HCT116 (cell line): ENCODE data around the gene SOWAHB. TPM values are rescaled to one million over a fixed set of nuclear protein-coding genes. Genes with fewer than 3 reads are reported as not detected.

Source experiments
- ATAC-seq: fragments of 200-7000 bp; cut with Tn5 transposase; 2 replicates; pipeline ENCODE4 v1.9.1; 2020; ENCODE audit warnings: mild to moderate bottlenecking, moderate library complexity
- BruUV-seq: library from RNA; stranded (reverse); fragments of 400-500 nt; replicated peaks from 2 replicates; lab custom pipeline; 2021; lab: Mats Ljungman, UMichigan
- CTCF ChIA-PET: fragments of 300-600 bp; sonication (Branson Sonifier 250); formaldehyde crosslinking; loops from one replicate; lab custom pipeline; 2021; ENCODE audit warnings: antibody characterized with exemption; lab: Charles Lee
- POLR2A ChIA-PET: fragments of 300-600, 350-600 bp; sonication (Branson Sonifier 250); formaldehyde crosslinking; loops from one replicate; lab custom pipeline; 2021; ENCODE audit warnings: antibody characterized with exemption; lab: Charles Lee
- RAD21 ChIA-PET, 2 experiments: fragments of 300-600 bp; sonication (Branson Sonifier 250); formaldehyde crosslinking; loops; one replicate each; lab custom pipeline; 2023; ENCODE audit warnings: low total read pairs in 2 of 2; ENCODE audit not compliant: uncharacterized antibody in 2 of 2, unreplicated experiment in 2 of 2, low non-redundant PET in 1 of 2; lab: Charles Lee
- DNase-seq: peaks from one replicate; pipeline ENCODE4 v3.0.0-alpha.2; 2010; ENCODE audit warnings: low read depth, low spot score
- H2AFZ ChIP-seq: fragments of 200-600 bp; shearing (Covaris generic), sonication (generic); 2 replicates; pipeline ENCODE4 v1.6.1; 2017; ENCODE audit warnings: low read depth, mixed run types, mixed read lengths, antibody characterized with exemption, low read length; ENCODE audit not compliant: poor library complexity, severe bottlenecking
- H3K27ac ChIP-seq: 2 replicates; pipeline ENCODE4 v1.5.1; 2012; ENCODE audit warnings: low read depth, low read length
- H3K27me3 ChIP-seq: fragments of 200-600 bp; sonication (generic); 2 replicates; pipeline ENCODE4 v1.6.1; 2016; ENCODE audit warnings: mixed run types, low read length, mixed read lengths; ENCODE audit not compliant: insufficient read depth
- H3K36me3 ChIP-seq, 2 experiments: fragments of 200-500 bp in 1 of 2; fragments of 200-600 bp in 1 of 2; sonication (Bioruptor generic) in 1 of 2; sonication (generic) in 1 of 2; 2 replicates each; pipeline versions ENCODE4 v1.5.1 to v1.6.1; 2014 to 2016; ENCODE audit warnings: low read length in 2 of 2, inconsistent platforms in 1 of 2, mixed read lengths in 1 of 2, mixed run types in 1 of 2; ENCODE audit not compliant: insufficient read depth in 2 of 2, control insufficient read depth in 1 of 2
- H3K4me1 ChIP-seq, 2 experiments: fragments of 200-600 bp in 1 of 2; sonication (generic) in 1 of 2; 2 replicates each; pipeline versions ENCODE4 v1.5.1 to v1.6.1; 2012 to 2017; ENCODE audit warnings: low read length in 2 of 2, inconsistent platforms in 1 of 2, mild to moderate bottlenecking in 1 of 2, mixed read lengths in 1 of 2, mixed run types in 1 of 2, moderate library complexity in 1 of 2; ENCODE audit not compliant: insufficient read depth in 2 of 2, control insufficient read depth in 1 of 2
- H3K4me2 ChIP-seq: fragments of 200-600 bp; sonication (generic); 2 replicates; pipeline ENCODE4 v1.6.1; 2017; ENCODE audit warnings: mixed run types, low read length, mixed read lengths
- H3K4me3 ChIP-seq, 2 experiments: fragments of 200-600 bp in 1 of 2; sonication (generic) in 1 of 2; replicated peaks in 1 of 2; 2 replicates each; pipeline ENCODE4 v1.5.1; 2011 to 2016; ENCODE audit warnings: low read length in 2 of 2, control low read depth in 1 of 2, low read depth in 1 of 2, mild to moderate bottlenecking in 1 of 2, mixed read lengths in 1 of 2, mixed run types in 1 of 2
- H3K79me2 ChIP-seq: fragments of 200-600 bp; sonication (generic); 2 replicates; pipeline ENCODE4 v1.6.1; 2017; ENCODE audit warnings: mild to moderate bottlenecking, mixed run types, low read length, moderate library complexity, mixed read lengths; ENCODE audit not compliant: insufficient read depth
- H3K9ac ChIP-seq: fragments of 200-600 bp; sonication (generic); 2 replicates; pipeline ENCODE4 v1.6.1; 2016; ENCODE audit warnings: low read length, mixed read lengths
- H3K9me2 ChIP-seq: fragments of 200-600 bp; sonication (generic), shearing (Covaris generic); 2 replicates; pipeline ENCODE4 v1.6.1; 2017; ENCODE audit warnings: mixed run types, mild to moderate bottlenecking, moderate library complexity; ENCODE audit not compliant: insufficient read depth
- H3K9me3 ChIP-seq, 2 experiments: fragments of 200-500 bp in 1 of 2; fragments of 200-600 bp in 1 of 2; sonication (Bioruptor generic) in 1 of 2; sonication (generic) in 1 of 2; 2 replicates each; pipeline ENCODE4 v1.6.1; 2014 to 2017; ENCODE audit warnings: low read length in 2 of 2, mixed read lengths in 2 of 2, inconsistent platforms in 1 of 2, low read depth in 1 of 2, mild to moderate bottlenecking in 1 of 2, mixed run types in 1 of 2, moderate library complexity in 1 of 2; ENCODE audit not compliant: control insufficient read depth in 1 of 2, insufficient read depth in 1 of 2
- H4K20me1 ChIP-seq: fragments of 200-600 bp; sonication (generic), shearing (Covaris generic); 2 replicates; pipeline ENCODE4 v1.6.1; 2017; ENCODE audit warnings: mixed run types, mild to moderate bottlenecking, moderate library complexity; ENCODE audit not compliant: insufficient read depth
- CBX3 ChIP-seq: IDR thresholded peaks from 2 replicates; pipeline ENCODE4 v1.6.1; 2012; ENCODE audit warnings: low read depth
- CEBPB ChIP-seq: IDR thresholded peaks from 2 replicates; pipeline ENCODE4 v1.6.1; 2012; ENCODE audit warnings: low read depth
- ELF1 ChIP-seq: IDR thresholded peaks from 2 replicates; pipeline ENCODE4 v1.6.1; 2012; ENCODE audit warnings: low read depth, borderline replicate concordance
- EZH2 ChIP-seq: fragments of 200-600 bp; sonication (generic); IDR thresholded peaks from 2 replicates; pipeline ENCODE4 v1.6.1; 2017; ENCODE audit warnings: antibody characterized with exemption, mixed run types
- EZH2phosphoT487 ChIP-seq: fragments of 200-600 bp; IDR thresholded peaks from 2 replicates; pipeline ENCODE4 v1.6.1; 2018; ENCODE audit warnings: antibody characterized with exemption, borderline replicate concordance
- JUND ChIP-seq: IDR thresholded peaks from 2 replicates; pipeline ENCODE4 v1.6.1; 2012
- POLR2AphosphoS5 ChIP-seq: IDR thresholded peaks from 2 replicates; pipeline ENCODE4 v1.6.1; 2011; ENCODE audit warnings: mild to moderate bottlenecking, low read depth, low read length, moderate library complexity
- RAD21 ChIP-seq: IDR thresholded peaks from 2 replicates; pipeline ENCODE4 v1.6.1; 2012; ENCODE audit warnings: low read depth, mild to moderate bottlenecking
- SIN3A ChIP-seq: IDR thresholded peaks from 2 replicates; pipeline ENCODE4 v1.6.1; 2012; ENCODE audit warnings: low read depth
- SP1 ChIP-seq: IDR thresholded peaks from 2 replicates; pipeline ENCODE4 v1.6.1; 2012; ENCODE audit warnings: low read depth
- SRF ChIP-seq: IDR thresholded peaks from 2 replicates; pipeline ENCODE4 v1.6.1; 2012; ENCODE audit warnings: low read depth
- TCF7L2 ChIP-seq: IDR thresholded peaks from 2 replicates; pipeline ENCODE4 v1.7.0; 2011; ENCODE audit warnings: borderline replicate concordance, inconsistent platforms; ENCODE audit not compliant: insufficient read depth, insufficient read length; ENCODE audit errors: extremely low read depth
- YY1 ChIP-seq: IDR thresholded peaks from 2 replicates; pipeline ENCODE4 v1.6.1; 2011; ENCODE audit warnings: low read length, low read depth, moderate library complexity, mild to moderate bottlenecking; ENCODE audit not compliant: insufficient replicate concordance; ENCODE audit errors: extremely low read depth
- ZFX ChIP-seq: fragments of 450-650 bp; IDR thresholded peaks from 2 replicates; pipeline ENCODE4 v1.6.1; 2017
- intact Hi-C: fragments of 100-400 bp; cut with micrococcal nuclease; formaldehyde crosslinking; loops from 2 replicates; pipeline ENCODE4 v1.10.0; 2022
- total RNA-seq: library from RNA; stranded (reverse); gene quantifications from one replicate; pipeline ENCODE4 v1.2.1, GENCODE V29; 2021; ENCODE audit not compliant: unreplicated experiment
- TF ChIP-seq, protein P1 (sequence below): IDR thresholded peaks from 2 replicates; pipeline ENCODE4 v1.6.1; 2012
- TF ChIP-seq, protein P2 (sequence below), 3 experiments: fragments of 200-600 bp in 1 of 3; sonication (generic) in 1 of 3; IDR thresholded peaks in 2 of 3; conservative IDR thresholded peaks in 1 of 3; 2 replicates each; pipeline ENCODE4 v1.5.1; 2012 to 2017; ENCODE audit warnings: low read depth in 2 of 3, low read length in 2 of 3, antibody characterized with exemption in 1 of 3, borderline replicate concordance in 1 of 3, control low read depth in 1 of 3, mild to moderate bottlenecking in 1 of 3, mixed read lengths in 1 of 3, mixed run types in 1 of 3, moderate library complexity in 1 of 3; ENCODE audit not compliant: insufficient read depth in 1 of 3
- TF ChIP-seq, protein P3 (sequence below): IDR thresholded peaks from 2 replicates; pipeline ENCODE4 v1.6.1; 2012
- TF ChIP-seq, protein P4 (sequence below): IDR thresholded peaks from 2 replicates; pipeline ENCODE4 v1.6.1; 2012; ENCODE audit warnings: low read depth

The SOWAHB gene
- total RNA-seq, 1 experiment from 2014 or later, result 3.0 TPM

DNA sequence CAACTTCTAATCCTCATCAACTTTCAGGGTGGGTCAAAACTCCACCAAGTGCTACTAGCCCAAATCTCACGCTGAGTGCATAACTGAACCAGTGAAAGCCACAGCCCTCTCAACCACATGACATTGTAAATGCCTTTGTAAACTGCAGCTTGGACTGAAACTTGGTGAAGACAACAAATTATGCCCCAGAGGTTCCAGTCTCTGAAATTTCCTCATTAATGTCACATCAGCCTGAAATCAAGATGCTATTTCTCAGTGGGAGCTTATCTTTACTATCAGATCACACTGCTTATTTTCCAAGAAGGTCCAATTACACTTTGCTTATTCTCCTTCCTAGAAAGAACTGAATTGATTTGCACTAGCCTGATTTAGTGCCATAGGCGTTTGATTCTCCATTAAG is 46.6 kb downstream of the SOWAHB start:
- DNase-seq (no peak), ATAC-seq (no peak)
- TF ChIP-seq JUND (no peak), CEBPB (no peak), POLR2AphosphoS5 (no peak), RAD21 (no peak), ELF1 (no peak), SIN3A (no peak), EZH2phosphoT487 (no peak), SP1 (no peak), CBX3 (no peak), TCF7L2 (no peak), EZH2 (no peak), SRF (no peak), YY1 (no peak), ZFX (no peak)
- TF ChIP-seq, protein P1, sequence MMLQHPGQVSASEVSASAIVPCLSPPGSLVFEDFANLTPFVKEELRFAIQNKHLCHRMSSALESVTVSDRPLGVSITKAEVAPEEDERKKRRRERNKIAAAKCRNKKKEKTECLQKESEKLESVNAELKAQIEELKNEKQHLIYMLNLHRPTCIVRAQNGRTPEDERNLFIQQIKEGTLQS, result no peak
- TF ChIP-seq, protein P2, sequence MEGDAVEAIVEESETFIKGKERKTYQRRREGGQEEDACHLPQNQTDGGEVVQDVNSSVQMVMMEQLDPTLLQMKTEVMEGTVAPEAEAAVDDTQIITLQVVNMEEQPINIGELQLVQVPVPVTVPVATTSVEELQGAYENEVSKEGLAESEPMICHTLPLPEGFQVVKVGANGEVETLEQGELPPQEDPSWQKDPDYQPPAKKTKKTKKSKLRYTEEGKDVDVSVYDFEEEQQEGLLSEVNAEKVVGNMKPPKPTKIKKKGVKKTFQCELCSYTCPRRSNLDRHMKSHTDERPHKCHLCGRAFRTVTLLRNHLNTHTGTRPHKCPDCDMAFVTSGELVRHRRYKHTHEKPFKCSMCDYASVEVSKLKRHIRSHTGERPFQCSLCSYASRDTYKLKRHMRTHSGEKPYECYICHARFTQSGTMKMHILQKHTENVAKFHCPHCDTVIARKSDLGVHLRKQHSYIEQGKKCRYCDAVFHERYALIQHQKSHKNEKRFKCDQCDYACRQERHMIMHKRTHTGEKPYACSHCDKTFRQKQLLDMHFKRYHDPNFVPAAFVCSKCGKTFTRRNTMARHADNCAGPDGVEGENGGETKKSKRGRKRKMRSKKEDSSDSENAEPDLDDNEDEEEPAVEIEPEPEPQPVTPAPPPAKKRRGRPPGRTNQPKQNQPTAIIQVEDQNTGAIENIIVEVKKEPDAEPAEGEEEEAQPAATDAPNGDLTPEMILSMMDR (IDR thresholded peaks at IDR 0.05 in 2 of 3, conservative IDR thresholded peaks at IDR 0.05 in 1 of 3; ENCODE audit: borderline replicate concordance in 1 of 3, insufficient read depth in 1 of 3, low read depth in 2 of 3, low read length in 2 of 3), result no peak
- TF ChIP-seq, protein P3, sequence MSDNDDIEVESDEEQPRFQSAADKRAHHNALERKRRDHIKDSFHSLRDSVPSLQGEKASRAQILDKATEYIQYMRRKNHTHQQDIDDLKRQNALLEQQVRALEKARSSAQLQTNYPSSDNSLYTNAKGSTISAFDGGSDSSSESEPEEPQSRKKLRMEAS, result no peak
- TF ChIP-seq, protein P4, sequence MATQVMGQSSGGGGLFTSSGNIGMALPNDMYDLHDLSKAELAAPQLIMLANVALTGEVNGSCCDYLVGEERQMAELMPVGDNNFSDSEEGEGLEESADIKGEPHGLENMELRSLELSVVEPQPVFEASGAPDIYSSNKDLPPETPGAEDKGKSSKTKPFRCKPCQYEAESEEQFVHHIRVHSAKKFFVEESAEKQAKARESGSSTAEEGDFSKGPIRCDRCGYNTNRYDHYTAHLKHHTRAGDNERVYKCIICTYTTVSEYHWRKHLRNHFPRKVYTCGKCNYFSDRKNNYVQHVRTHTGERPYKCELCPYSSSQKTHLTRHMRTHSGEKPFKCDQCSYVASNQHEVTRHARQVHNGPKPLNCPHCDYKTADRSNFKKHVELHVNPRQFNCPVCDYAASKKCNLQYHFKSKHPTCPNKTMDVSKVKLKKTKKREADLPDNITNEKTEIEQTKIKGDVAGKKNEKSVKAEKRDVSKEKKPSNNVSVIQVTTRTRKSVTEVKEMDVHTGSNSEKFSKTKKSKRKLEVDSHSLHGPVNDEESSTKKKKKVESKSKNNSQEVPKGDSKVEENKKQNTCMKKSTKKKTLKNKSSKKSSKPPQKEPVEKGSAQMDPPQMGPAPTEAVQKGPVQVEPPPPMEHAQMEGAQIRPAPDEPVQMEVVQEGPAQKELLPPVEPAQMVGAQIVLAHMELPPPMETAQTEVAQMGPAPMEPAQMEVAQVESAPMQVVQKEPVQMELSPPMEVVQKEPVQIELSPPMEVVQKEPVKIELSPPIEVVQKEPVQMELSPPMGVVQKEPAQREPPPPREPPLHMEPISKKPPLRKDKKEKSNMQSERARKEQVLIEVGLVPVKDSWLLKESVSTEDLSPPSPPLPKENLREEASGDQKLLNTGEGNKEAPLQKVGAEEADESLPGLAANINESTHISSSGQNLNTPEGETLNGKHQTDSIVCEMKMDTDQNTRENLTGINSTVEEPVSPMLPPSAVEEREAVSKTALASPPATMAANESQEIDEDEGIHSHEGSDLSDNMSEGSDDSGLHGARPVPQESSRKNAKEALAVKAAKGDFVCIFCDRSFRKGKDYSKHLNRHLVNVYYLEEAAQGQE, result no peak
- Histone ChIP-seq H3K79me2 (no peaks in the 10 kb centered on the region), H2AFZ (no peak overlapping the region), H3K9me3 (no peaks in the 10 kb centered on the region), H3K27me3 (no peaks in the 10 kb centered on the region), H3K36me3 (no peaks in the 10 kb centered on the region), H3K4me3 (no peak overlapping the region), H3K4me1 (peaks cover 13 to 16% of the 10 kb centered on the region in 2 experiments), H3K4me2 (no peak overlapping the region), H4K20me1 (no peaks in the 10 kb centered on the region), H3K9ac (no peak overlapping the region), H3K9me2 (no peaks in the 10 kb centered on the region), H3K27ac (no peak overlapping the region)
- no TSS peak for BruUV-seq
- RAD21 ChIA-PET, result no interaction called here
- POLR2A ChIA-PET, result no interaction called here
- intact Hi-C loops, result no loop called here
- CTCF ChIA-PET, result no interaction called here
